Fibroblast of the aortic adventitia (primary cell): Measurements from ENCODE around the gene UBFD1. TPM values are rescaled to one million over a fixed set of nuclear protein-coding genes. Genes with fewer than 3 reads are reported as not detected.
A peak's percentile ranks its signal among the peaks of the same experiment; 100 is the strongest.

ENCODE experiments used
- DNase-seq: peaks from one replicate; pipeline ENCODE4 v3.0.0-alpha.2; 2010; ENCODE audit warnings: low read depth
- H3K4me3 ChIP-seq: 2 replicates; pipeline ENCODE4 v1.5.1; 2011; ENCODE audit warnings: low read depth, mild to moderate bottlenecking, control low read depth, low read length, moderate library complexity
- CTCF ChIP-seq: IDR thresholded peaks from 2 replicates; pipeline ENCODE4 v1.5.1; 2011; ENCODE audit warnings: mild to moderate bottlenecking, low read length, control low read depth, inconsistent platforms; ENCODE audit not compliant: insufficient read depth
- total RNA-seq: library from RNA; depleted of rRNA; stranded (reverse); fragments of >200 nt; gene quantifications from 2 replicates; pipeline ENCODE4 v1.2.3, GENCODE V29; 2012; ENCODE audit warnings: low replicate concordance

Gene UBFD1
- total RNA-seq, 1 donor: 89.1 TPM

DNA sequence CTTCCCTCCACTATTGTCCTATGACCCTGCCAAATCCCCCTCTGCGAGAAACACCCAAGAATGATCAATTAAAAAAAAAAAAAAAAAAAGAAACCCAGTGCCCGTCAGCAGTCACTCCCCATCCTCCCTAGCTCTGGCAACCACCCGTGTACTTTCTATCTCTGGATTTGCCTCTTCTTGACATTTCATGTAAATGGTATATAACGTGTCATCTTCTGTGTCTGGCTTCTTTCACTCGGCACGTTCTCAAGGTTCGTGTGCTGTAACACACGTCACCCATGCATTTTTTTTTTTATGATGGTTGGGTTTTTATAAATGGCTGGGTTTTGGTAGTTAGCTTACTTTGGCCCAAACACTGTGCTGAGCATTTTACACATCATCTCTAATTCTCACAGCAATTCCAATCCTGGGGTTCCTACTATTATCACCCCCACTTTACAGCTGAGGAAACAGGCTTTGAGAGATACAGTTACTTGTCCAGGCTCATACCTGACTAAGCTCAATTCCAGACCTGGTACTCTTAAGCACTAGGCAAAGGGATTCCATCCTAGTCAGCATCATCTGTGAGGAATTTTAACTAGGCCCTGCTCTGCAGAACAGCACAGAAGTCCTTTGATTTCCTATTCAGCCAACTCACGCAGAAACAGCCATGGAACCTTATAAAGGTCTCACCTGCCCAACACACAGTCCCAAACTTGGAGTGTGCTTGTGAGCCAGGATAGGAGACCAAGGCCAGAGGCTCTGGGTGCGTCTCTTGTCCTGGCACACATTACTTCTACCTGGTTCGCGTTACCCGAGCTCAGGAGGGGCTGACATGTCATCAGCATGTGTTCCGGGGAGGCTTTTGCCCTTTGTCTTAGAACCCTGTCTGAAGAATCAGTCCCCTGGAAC, 26.9 kb downstream of the UBFD1 start:
- H3K4me3 ChIP-seq: no peak overlapping the region
- no peak for TF ChIP-seq CTCF
- DNase-seq: no peak

DNA sequence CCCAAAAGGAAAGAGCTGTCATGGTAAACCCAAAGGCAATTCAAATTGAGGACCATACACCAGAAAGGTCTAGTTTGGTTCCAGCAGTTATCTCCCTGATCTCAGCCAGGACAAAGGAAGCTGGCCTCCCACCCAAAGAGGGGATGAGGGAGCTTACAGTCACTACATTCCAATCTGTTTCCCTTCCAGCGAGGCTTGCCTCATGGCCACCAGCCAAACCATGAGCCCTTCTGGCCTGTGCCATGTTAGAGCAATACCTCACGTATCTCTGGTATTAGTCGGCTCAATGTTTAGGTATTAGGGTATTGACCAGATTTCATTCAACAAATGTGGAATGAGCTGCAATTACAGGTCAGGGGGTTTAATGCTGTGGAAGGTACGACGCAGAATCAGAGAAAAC, 30.2 kb downstream of the UBFD1 start:
- no peak for TF ChIP-seq CTCF
- no peak overlapping the region for H3K4me3 ChIP-seq
- peak; percentile 78 for DNase-seq

DNA sequence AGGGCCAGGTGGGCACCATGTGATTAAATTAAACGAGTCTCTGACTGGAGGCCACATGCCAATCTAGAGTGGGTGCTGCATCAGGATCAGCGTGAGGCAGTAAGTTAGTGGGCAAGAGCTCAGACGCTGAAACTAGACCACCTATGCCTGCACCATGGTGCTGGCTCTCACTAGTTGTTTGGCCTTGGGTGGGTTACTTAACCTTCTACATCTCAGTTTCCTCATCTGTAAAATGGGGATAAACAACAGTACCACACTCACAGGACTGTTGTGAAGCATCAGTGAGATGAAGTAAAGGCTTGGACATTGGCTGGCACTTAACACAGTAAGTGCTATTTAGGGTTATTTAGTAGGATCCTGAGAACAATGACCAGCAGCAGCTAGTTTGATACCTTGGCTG, 32.7 kb downstream of the UBFD1 start:
- TF ChIP-seq CTCF: no peak
- DNase-seq: no peak
- no peak overlapping the region for H3K4me3 ChIP-seq

DNA sequence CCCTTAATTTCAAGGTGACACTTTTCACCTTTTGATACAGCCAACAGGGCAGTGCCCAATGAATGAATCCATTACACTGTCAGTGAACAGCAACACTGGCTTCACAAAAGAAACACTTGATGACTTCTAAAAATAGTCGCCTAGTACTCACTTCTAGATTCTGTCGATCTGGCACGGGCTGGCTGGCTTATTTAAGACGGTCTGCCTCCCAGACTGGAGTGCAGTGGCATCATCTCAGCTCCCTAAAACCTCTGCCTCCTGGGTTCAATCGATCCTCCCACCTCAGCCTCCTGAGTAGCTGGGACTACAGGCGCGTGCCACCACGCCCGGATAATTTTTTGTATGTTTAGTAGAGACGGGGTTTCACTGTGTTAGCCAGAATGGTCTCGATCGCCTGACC, 36.7 kb downstream of the UBFD1 start:
- no peak for DNase-seq
- H3K4me3 ChIP-seq: no peak overlapping the region
- no peak for TF ChIP-seq CTCF

- TF ChIP-seq CTCF: no peak
- DNase-seq: no peak
- peak overlapping the region; percentile 98 for H3K4me3 ChIP-seq
These were observed 37.9 kb downstream of the UBFD1 start for GRCh38 chr16:23595246-23595950.

GRCh38 chr16:23595951-23596720, 38.6 kb downstream of the UBFD1 start, which contains the start of gene NDUFAB1:
NDUFAB1 (minus strand) TSS chr16:23596316; CDS start chr16:23596290, 26 bp downstream.
- TF ChIP-seq CTCF: peak; percentile 85
- DNase-seq: peak; percentile 75
- peak within 1 kb of the TSS; percentile 98 for H3K4me3 ChIP-seq
